GM12874 (cell line): ENCODE results near the gene CYP19A1.

Experiments used
- CTCF ChIP-seq: IDR thresholded peaks from 2 replicates; pipeline ENCODE4 v1.5.1; 2011; ENCODE audit warnings: low read depth, mild to moderate bottlenecking, control low read depth, low read length, moderate library complexity; ENCODE audit not compliant: insufficient read depth

Gene CYP19A1

GRCh38 chr15:51316636-51317035, 21.8 kb downstream of the CYP19A1 start:
- no peak for TF ChIP-seq CTCF

DNA sequence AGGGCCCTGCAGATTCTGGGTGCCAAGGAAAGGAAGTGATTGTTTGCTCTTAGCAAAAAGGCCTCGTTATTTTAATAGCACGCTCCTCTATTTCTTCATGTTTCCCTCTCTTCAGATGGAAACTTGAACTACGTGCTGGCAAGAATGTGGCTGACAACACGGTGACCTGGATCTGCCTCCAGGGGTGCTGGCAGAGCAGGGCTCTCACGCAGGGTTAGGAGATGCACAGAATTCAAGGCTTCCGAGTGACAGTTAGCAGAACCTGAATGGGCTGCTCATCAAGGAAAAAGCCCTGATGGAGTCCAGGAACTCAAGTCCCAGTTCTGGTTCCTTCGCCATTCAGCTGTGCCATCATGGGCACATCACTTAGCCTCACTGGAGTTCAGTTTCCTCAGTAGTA, 22.7 kb downstream of the CYP19A1 start:
- TF ChIP-seq CTCF = no peak

DNA sequence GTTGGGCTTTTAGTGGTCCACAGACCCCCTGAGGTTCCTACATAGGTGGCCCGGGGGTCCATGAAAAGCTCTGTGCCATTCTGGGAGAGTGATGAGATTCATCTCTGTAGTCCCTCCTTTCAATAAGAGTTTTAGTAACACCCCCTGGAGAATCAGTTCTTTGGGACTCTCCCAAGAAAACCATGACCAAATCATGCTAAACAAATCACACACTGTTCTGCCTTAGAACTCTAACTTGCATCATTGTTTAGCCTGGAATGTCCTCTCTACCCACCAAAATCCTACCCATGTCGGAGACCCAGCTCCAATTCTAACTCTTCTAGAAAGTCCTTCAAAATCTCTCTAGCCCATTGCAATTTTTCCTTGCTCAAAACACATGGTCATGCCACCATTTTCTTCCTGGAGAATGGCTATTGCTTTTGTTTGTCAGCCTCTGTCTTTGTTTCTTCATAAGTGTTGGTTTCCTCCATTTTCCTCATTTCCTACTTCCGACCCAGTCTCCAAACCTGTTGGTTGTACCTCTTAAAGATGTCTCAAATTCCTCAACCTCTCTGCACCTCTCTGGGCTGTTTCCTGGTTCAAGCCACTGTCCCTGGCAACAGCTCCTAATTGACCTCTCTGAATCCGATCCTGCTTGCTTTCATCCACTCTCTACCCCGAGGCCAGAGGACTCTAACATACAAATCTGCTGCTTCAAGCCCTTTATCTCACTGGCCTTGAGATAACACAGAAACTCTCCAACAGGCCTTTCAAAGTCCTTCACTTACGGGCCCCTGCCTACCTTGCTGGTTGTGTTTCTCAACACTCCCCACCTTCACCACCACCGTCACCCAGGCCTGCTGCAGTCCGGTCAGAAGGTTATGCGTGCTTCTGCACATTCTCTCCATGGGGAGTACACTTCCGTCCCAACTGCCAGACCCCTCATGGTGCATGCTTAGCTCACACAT, 23.7 kb downstream of the CYP19A1 start:
- TF ChIP-seq CTCF = no peak

- TF ChIP-seq CTCF = no peak
These were observed 24.6 kb downstream of the CYP19A1 start for GRCh38 chr15:51313644-51314280.

DNA sequence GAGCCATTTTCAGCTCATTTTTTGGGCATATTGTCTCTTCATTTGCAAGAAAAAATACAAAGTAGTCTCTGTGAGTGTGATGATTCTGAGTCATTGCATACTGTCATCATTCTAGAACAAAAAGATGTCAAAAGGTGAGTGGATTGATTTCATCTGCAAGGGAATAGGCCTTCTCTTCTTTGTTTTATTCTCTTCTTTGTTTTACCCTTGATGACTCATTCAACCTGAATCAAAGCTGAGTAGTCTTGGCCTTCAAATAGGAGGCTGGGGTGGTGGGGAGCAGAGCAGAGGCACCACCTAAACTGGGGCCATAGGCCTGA, 25.4 kb downstream of the CYP19A1 start:
- no peak for TF ChIP-seq CTCF

DNA sequence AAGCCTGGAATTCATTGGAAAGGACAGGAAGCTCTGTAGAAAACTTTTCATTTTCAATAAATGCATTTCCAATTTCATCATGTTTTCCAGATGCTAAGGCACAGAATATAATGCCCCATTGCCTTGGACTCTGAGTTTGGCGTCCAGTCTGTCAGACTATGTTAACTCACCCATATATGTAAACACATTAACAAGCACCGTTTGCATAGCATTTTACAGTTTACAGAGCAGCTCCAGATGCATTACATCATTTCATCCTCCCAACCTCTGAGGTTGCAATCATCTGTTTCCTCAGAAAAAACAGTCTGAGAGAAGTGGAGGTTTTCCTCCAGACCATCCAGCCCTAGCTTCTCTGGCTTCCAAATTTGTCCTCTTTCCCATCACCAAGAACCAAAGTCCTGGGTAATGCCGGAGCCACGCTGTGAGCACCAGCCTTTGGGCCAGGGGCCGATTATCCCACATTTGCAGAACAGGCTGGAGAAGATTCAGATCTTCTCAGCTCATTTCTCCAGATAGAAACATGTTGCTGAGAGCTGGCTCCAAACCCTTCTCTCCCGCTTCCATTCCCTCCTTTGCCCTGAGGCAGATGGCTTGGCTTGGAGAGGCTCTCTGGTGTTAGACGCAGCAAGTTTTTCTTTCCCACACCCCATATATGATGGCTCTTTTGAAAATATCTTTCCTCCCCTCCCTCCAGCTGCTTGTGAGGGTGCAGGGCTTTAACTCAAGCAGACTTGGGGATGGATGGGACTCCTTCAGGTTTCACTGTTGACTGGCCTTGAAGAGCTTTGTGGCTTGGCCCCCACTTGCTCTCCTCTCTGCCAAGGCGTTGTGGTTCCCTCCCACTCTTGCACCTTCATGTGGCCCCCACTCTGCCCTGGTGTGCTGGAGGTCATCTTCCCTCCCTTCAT, 26.0 kb downstream of the CYP19A1 start:
- TF ChIP-seq CTCF = no peak

- no peak for TF ChIP-seq CTCF
These were observed 26.9 kb downstream of the CYP19A1 start for GRCh38 chr15:51311510-51311909.
